Activated CD8-positive, alpha-beta memory T cell treated with anti-CD3 and anti-CD28 coated beads, Interleukin-2, amount 50 U/mL, for 4 hours (primary cell): ENCODE measurements around the gene OR2T27.
"Not testable (repeated sequence)": the region's sequence is repeated elsewhere in the genome, so short reads cannot be mapped to it uniquely, and the experiment has no call there.

ENCODE experiments used
- DNase-seq: peaks from one replicate; pipeline ENCODE4 v3.0.0-alpha.2; 2020

OR2T27 gene

GRCh38 chr1:248639652-248640051 is 15.7 kb downstream of the OR2T27 start:
- not testable (repeated sequence) for DNase-seq

GRCh38 chr1:248636612-248637011 is 18.7 kb downstream of the OR2T27 start:
- not testable (repeated sequence) for DNase-seq

- DNase-seq: not testable (repeated sequence)
Measured at GRCh38 chr1:248634991-248635390, 20.3 kb downstream of the OR2T27 start, which contains the start of gene OR2T11. Gene OR2T11, minus strand, starts transcription at chr1:248635091. Its CDS starts 7,963 bp downstream, at chr1:248627128.

- no peak for DNase-seq
Measured at GRCh38 chr1:248631354-248632008, 23.8 kb downstream of the OR2T27 start.

GRCh38 chr1:248630551-248630950 is 24.8 kb downstream of the OR2T27 start:
- DNase-seq: no peak

- DNase-seq: no peak
Measured at GRCh38 chr1:248627971-248628844, 27.1 kb downstream of the OR2T27 start.

GRCh38 chr1:248625971-248626370 is 29.4 kb downstream of the OR2T27 start:
- DNase-seq: no peak

GRCh38 chr1:248625166-248625565 is 30.2 kb downstream of the OR2T27 start:
- DNase-seq: no peak

GRCh38 chr1:248622570-248623001 is 32.7 kb downstream of the OR2T27 start:
- no peak for DNase-seq

GRCh38 chr1:248621770-248622169 is 33.6 kb downstream of the OR2T27 start:
- no peak for DNase-seq

GRCh38 chr1:248618878-248619277 is 36.5 kb downstream of the OR2T27 start:
- peak; percentile 48 for DNase-seq

- no peak for DNase-seq
Measured at GRCh38 chr1:248618119-248618518, 37.2 kb downstream of the OR2T27 start.

GRCh38 chr1:248613742-248614141 is 41.6 kb downstream of the OR2T27 start:
- no peak for DNase-seq

- no peak for DNase-seq
Measured at GRCh38 chr1:248611883-248612414, 43.4 kb downstream of the OR2T27 start.

GRCh38 chr1:248610301-248610700 is 45.0 kb downstream of the OR2T27 start:
- no peak for DNase-seq
